NCI-H2227 treated with DMSO at 0.1 percent for 48 hours (cell line): ENCODE data around the gene SMAD4.
"Not testable (repeated sequence)": the region's sequence is repeated elsewhere in the genome, so short reads cannot be mapped to it uniquely, and the experiment has no call there.

ENCODE experiments used
- DNase-seq: peaks from one replicate; lab custom pipeline; 2025; lab: John Stamatoyannopoulos, UW

Gene SMAD4

GRCh38 chr18:51070545-51070944, 40.5 kb downstream of the SMAD4 start:
- no peak for DNase-seq

GRCh38 chr18:51072586-51073313, 42.7 kb downstream of the SMAD4 start:
- DNase-seq: no peak

GRCh38 chr18:51074605-51075004, 44.6 kb downstream of the SMAD4 start:
- no peak for DNase-seq

DNA sequence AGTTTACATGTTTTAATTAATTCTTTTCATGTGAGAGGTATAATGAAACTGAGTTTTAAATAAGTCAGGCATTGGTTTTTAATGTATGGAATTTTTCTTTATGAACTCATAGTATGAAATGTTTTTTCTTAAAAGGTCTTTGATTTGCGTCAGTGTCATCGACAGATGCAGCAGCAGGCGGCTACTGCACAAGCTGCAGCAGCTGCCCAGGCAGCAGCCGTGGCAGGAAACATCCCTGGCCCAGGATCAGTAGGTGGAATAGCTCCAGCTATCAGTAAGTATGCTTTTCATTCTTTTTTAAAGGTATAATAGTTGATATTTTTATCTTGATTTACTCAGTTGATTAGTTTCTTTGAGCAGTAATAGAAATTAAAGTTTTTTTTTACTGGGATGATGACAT, 46.5 kb downstream of the SMAD4 start:
- DNase-seq: no peak

- no peak for DNase-seq
Observed at GRCh38 chr18:51077217-51077616, 47.2 kb downstream of the SMAD4 start.

- no peak for DNase-seq
Observed at GRCh38 chr18:51078026-51078425, 48.0 kb downstream of the SMAD4 start.

- DNase-seq: no peak
Observed at GRCh38 chr18:51082571-51083267, 52.7 kb downstream of the SMAD4 start.

DNA sequence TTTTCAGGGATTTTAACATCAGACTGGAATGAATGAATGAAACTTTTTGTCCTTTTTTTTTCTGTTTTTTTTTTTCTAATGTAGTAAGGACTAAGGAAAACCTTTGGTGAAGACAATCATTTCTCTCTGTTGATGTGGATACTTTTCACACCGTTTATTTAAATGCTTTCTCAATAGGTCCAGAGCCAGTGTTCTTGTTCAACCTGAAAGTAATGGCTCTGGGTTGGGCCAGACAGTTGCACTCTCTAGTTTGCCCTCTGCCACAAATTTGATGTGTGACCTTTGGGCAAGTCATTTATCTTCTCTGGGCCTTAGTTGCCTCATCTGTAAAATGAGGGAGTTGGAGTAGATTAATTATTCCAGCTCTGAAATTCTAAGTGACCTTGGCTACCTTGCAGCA, 53.4 kb downstream of the SMAD4 start:
- DNase-seq: no peak

DNA sequence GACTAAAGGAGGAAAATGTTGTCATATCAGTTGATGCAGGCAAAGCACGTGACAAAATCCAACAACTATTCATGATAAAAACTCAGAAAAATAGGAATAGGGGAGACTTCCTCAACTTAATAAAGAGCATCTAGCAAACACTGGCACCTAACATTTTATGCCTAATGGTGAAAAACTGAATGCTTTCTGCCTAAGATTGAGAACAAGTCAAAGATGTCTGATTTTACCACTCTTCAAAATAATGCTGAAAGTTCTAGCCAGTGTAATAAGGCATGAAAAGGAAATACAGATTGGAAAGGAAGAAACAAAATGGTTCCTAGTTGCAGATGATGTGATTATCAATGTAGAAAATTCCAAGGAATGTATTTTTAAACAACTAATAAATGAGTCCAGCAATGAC, 58.4 kb downstream of the SMAD4 start:
- no peak for DNase-seq

DNA sequence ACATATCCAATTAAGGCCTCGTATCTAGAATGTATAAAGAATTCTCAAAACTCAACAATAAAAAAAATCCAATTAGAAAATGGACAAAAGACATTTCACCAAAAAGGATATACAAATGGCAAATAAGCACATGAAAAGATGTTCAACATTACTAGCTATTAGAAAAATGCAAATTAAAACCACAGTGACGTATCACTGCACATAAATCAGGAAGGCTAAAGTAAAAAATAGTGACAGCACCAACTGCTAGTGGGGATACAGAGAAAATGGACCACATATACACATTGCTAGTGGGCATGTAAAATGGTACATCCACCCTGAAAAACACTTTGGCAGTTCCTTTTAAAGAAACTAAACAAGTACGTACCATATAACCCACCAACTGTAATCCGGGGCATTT, 59.7 kb downstream of the SMAD4 start:
- no peak for DNase-seq

GRCh38 chr18:51091270-51091669, 61.3 kb downstream of the SMAD4 start:
- no peak for DNase-seq

- DNase-seq: no peak
Observed at GRCh38 chr18:51092117-51092516, 62.1 kb downstream of the SMAD4 start.

- DNase-seq: not testable (repeated sequence)
Observed at GRCh38 chr18:51092967-51093366, 63.0 kb downstream of the SMAD4 start.

DNA sequence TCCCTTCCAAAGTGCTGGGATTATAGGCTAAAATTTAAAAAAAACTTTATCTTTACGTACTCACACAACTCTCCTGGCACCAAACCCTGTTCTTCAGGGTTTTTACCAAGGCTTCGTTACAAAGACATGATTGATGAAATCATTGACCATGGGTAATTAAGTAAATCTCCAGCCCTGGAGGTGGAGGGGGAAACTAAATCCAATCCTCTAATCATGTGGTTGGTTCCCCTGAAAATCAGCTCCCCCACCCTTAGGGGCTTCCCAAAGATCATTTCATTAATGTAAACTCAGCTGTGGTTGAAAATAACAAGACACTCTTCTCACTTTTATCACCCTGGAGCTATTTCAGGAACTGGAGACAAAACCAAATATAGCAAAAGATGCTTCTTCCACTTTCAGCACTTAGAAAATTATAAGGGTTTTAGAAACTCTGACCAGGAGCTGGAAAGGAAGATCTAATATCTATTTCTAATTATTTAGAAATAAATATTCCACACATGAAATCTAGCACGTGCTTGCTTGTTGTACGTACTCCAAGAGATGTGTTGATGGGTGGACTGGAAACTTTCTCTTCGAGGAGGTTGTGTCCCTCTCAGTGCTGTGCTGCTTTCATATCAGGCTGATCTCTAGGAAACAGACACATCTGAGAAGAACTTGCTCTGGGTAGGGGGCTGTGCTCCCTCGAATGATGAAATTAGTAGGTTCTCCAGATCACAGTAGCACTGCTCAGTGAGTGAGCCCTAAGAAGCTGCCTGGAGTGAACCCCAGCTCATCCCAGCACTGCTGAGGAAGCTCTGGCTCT, 67.2 kb downstream of the SMAD4 start:
- no peak for DNase-seq

GRCh38 chr18:51098082-51098481, 68.1 kb downstream of the SMAD4 start:
- no peak for DNase-seq

DNA sequence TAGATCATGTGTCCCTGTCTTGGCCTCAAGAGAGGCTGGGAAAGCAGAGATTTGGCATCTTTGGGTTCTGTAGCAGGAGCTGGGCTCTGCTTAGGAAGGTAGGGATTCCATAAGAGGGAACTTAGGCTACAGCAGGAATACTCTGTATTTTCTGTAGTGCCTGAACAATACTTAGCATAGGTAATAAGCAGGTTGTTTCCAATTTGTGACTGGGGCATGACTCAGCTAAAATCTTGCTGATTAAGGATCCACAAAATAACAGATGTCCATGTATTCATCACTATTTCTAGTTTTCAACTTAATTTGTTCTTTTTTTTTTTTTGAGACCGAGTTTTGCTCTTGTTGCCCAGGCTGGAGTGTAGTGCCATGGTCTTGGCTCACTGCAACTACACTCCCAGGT, 68.5 kb downstream of the SMAD4 start:
- DNase-seq: no peak

GRCh38 chr18:51100385-51101120, 70.5 kb downstream of the SMAD4 start:
- DNase-seq: no peak

- DNase-seq: no peak
Observed at GRCh38 chr18:51107082-51107481, 77.1 kb downstream of the SMAD4 start.

DNA sequence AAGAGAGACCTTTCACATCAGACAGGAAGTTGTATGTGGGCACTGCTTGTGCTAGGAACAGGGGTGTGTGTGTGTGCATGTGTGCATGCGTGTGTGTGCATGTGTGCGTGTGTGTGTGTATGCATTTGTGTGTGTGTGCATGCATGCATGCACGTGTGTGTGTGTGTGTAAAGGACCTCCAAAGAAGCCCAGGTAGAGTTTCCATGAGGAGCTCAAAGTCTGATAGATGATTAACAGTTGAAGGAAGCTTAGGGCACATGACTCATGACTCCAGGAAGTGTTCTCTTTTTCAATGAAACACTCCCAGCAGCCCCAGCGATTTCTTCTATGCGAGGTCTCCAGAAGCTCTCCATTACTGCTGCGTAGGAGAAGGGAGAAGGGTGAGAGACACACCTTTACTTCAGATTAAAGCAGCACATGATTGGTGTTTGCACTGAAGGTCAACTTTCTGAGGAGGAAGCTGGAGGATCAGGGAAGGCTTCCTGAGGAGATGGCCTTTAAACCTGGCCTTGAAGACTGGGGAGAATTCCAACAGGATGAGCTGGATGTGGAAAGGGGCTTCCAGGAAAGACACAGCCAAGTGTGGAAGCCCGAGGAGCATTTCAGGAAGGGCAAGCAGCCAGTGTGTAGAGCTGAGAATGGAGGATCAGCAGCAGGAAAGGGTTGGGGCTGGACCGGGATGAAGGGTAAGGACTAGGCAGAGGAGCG, 77.7 kb downstream of the SMAD4 start:
- DNase-seq: no peak

DNA sequence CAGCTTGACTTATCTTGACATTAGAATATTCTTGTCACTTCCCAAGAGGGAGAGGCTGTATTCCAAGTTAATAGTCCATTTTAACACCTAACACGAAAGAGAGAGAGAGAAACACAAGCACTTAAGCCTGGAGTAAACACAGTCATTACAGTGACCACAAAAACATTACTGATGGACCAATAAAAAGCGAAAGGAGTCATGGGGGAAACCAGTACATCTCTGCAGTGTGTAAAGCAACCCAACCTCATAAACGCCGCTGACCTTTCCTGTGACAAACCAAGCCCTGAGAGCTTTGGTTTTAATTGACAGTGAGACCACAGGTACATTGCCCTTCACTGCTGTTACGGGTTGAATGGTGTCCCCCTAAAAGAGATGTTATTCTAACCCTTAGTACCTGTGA, 78.3 kb downstream of the SMAD4 start:
- no peak for DNase-seq

DNA sequence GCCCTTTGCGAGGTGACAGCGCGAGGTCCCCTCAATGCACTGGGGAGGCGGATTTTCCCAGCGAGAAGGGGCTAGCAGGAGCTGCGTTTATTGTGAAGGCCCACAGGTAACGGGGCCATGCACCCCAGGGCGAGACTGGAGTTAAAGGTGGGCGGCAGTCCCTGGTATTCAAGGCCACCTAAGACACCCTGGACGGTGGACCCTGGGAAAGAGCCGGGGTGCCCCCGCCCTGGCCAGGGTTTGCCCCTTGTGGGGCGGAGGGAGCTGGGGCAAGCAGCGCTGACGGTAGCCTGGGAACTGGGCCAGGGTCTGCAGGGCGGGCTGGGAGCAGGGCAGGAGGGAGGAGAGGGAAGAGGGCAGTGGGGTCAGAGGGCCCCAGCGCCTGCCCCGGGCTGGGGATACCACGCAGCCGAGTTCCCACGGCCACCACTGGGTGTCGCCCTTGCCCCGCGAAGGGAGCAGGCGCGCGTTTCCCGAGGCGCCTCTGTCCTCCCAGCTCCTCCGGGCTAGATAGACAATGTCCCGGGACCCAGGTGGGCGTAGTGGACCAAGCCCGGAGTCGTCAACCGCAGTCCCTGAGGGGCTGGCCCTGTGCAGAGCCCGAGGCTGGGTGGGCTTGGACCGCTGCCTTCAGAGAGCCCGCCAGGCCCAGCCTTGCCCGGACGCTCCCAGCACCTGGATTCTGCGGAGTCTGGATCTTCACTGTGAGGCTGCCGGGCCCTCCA, 80.2 kb downstream of the SMAD4 start:
- DNase-seq: no peak
